Epidermal melanocyte (primary cell): ENCODE results near the gene RREB1.

Experiments
- DNase-seq: peaks from one replicate; pipeline ENCODE4 v3.0.0; 2011; ENCODE audit warnings: low spot score; ENCODE audit not compliant: insufficient read length

RREB1 gene

DNA sequence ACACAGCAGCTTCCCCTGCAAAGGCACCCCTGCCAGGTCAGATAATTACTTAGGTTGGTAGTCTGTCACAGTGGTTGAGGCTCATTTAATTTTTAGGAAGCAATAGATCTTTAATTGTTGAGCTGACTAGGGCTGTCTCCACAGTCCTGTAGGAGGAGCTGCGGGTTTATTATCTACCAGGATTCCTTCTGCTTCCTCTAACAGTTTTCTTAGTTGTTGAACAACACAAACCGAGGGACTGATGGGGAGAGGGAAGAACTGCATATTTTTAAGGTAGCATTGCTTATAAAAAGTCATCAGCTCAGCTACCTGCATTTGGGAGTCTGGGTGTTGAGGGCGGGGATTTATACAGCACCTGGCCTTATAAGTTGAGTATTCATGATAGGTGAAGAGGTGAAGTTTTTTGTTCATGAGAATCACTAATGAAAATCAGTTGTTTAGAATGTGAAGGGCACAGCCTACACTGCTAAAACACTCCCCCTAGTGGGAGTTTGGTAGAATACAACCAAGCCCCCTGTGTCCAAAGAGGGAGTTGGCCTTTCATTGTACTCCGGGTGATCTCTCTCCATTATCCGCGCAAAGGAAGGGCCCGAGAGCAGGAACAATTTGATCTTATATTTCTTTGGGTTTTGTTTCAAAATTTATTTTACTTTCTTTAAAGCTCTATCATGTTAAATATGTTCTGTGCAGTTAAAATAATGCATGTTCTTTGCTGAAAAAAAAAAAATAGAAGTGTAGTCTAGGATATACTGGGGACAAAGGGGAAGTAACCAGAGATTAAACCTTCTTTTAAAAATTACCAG, 135.6 kb downstream of the RREB1 start:
- DNase-seq, result peak; percentile 80

- DNase-seq, result no peak
Measured at GRCh38 chr6:7245668-7246393, 138.1 kb downstream of the RREB1 start.

DNA sequence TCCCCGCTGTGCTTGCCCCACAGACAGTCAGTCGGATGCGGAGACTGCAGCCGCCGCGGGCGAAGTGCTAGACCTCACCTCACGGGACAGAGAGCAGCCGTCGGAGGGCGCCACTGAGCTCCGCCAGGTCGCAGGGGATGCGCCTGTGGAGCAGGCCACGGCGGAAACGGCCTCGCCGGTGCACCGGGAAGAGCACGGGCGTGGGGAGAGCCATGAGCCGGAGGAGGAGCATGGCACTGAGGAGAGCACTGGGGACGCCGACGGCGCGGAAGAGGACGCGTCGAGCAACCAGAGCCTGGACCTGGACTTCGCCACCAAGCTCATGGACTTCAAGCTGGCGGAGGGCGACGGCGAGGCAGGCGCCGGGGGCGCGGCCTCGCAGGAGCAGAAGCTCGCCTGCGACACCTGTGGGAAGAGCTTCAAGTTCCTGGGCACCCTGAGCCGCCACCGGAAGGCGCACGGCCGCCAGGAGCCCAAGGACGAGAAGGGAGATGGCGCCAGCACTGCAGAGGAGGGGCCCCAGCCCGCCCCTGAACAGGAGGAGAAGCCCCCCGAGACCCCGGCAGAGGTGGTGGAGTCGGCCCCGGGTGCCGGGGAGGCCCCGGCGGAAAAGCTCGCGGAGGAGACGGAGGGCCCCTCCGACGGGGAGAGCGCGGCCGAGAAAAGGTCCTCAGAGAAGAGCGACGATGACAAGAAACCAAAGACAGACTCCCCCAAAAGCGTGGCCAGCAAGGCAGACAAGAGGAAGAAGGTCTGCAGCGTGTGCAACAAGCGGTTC, 138.8 kb downstream of the RREB1 start:
- no peak for DNase-seq

DNA sequence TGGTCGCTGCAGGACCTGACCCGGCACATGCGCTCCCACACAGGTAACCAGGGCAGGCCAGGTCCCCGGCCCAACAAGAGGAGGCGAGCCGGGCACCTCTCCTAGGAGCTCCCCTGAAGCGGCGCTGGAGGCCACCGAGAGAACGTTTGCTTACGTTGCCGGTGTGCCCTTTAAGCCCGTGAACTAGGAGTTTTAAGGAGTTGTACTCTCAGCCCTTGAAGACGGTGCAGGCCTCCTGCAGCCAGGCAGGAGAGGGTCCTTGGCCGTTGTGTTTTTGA, 139.4 kb downstream of the RREB1 start:
- DNase-seq, result no peak

GRCh38 chr6:7247828-7248227, 140.1 kb downstream of the RREB1 start:
- no peak for DNase-seq

DNA sequence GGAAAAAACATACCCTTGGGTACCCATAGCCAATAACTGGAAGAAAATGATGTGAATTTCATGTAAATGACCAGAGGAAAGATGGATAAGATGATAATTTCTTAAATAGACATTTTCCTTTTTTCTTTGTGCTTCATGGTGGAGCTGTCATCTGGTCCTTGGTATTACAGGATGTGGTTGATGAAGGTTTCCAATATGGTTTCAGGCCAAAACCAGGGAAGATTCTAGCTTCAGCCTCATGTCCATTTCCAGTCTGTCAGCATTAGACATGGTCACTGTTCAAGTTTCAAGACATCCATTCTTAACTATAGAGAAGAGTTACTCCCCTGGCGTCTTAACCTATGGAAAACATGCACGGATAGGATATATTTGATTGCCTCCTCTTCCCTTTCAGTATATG, 141.6 kb downstream of the RREB1 start:
- no peak for DNase-seq

DNA sequence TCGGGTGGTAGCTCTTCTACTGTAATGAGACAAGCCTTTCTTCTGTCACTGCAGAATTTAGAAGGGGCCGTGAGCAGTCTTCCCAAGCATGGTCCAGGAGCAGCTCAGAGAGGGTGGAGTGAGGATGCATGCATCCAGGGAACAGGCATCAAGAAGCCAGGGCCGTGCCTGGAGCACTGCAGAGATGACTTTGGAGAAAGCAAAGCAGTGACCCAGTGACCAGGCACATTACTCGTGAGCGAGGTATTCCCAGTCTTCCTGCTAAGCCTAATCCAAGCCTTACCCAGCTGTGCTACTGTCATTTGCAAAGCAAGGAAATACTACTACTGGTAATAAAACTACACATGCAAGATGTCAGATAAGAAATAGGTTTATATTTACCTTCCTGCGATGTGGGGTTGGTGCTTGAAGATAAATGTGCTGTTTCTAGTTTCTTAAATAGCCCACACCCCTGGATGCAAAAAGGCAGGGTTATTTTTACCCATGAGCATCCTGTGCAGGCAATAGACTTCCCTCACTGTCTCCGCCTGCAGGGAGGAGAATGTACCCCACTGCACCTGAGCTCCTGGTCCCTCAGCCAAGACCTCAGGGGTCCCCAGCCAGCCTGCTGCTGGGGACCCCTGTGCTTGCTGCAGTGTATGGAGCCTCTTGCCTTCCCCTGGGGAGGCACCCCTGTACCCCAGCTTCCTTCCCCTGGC, 142.3 kb downstream of the RREB1 start:
- no peak for DNase-seq

GRCh38 chr6:7250812-7251211, 143.1 kb downstream of the RREB1 start:
- no peak for DNase-seq

DNA sequence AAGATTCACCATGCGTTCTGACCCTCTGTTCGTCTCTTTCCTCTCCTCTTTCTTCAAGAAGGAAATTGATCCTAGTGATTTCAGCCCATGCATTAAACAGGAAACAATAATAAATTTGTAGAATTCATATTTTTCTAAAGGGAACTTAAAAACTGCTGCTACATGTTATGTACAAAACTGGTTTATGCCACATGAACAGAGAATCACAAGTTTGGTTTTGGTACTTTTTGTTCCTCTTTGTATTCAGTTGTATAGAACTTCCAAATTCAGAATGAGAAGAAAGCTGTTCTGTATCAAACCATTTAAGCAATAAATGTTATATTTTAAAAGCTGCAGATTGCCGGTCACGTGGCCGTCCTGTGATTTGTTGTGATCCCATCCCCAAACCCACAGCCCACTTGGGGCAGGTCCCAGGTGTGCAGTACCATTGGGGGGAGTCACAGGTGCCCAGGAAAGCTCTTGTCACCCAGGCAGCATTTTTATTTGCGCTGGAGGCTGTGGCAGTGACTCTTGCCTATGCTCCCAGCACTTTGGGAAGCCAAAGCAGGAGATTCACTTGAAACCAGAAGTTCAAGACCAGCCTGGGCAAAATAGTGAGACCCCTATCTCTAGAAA, 144.0 kb downstream of the RREB1 start:
- no peak for DNase-seq

DNA sequence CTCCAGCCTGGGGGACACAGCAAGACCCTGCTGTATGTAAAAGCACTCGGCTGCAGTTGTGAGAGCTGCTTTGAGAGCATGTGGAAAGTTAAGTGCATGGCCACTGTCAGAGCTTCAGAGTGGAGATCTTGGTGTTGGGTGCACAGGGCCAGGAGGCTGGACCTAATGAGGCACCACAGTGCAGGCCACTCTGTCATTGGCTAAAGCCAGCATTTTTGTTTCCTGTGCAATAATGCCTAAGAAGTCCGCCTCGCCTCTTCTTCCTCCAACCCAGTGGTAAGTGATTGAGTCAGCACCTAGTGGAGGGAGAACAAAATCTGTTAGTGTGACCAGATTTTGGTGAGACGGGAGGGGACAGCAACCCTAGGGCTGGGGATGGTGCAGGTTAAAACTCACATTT, 144.6 kb downstream of the RREB1 start:
- DNase-seq, result no peak

GRCh38 chr6:7254980-7255835, 147.4 kb downstream of the RREB1 start:
- DNase-seq, result no peak

DNA sequence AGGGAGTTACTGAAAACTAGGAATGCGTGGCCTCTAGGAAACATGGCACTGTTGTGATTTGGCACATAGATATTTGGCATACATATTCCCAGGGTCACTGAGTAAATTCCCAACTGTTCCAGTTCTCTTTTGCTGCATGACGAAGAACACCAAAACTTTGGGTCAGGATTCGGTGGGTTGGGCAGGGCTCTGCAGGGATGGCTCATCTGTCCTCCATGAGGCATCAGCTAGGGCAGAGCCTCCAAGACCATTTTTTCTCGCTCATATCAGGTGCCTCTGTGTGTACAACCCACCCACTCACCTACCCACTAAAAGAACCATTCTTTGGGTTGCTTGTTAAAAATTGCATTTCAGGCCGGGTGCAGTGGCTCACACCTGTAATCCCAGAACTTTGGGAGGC, 148.2 kb downstream of the RREB1 start:
- no peak for DNase-seq

GRCh38 chr6:7256785-7257184, 149.0 kb downstream of the RREB1 start:
- DNase-seq, result no peak

- no peak for DNase-seq
Measured at GRCh38 chr6:7257521-7258230, 149.9 kb downstream of the RREB1 start.

DNA sequence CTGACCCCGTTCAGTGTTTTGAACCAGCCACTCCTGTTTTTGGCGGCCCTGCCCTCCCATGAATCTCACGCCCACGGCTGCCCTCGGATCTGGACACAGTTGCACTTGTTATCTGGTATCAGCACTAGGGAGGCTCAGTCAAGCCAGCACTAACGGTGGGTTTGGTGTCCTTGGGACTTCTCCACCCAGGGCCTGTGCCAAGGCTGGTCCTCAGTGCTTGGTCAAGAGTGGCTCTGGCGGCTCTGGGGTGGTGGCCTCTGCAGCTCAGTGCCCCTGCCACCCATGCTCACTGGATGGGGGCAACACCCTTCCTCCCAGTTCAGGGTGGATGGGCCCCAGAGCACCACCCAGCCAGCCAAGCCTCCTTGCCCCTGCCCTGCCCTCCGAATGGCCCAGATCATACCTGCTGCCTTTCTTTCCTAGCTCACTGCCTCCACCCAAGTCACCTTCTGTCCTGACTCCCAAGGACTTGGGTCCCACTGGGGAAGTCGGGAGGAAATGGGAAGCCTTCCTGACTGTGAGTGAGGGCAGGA, 150.5 kb downstream of the RREB1 start:
- DNase-seq, result no peak

- DNase-seq, result no peak
Measured at GRCh38 chr6:7260291-7261031, 152.7 kb downstream of the RREB1 start.

DNA sequence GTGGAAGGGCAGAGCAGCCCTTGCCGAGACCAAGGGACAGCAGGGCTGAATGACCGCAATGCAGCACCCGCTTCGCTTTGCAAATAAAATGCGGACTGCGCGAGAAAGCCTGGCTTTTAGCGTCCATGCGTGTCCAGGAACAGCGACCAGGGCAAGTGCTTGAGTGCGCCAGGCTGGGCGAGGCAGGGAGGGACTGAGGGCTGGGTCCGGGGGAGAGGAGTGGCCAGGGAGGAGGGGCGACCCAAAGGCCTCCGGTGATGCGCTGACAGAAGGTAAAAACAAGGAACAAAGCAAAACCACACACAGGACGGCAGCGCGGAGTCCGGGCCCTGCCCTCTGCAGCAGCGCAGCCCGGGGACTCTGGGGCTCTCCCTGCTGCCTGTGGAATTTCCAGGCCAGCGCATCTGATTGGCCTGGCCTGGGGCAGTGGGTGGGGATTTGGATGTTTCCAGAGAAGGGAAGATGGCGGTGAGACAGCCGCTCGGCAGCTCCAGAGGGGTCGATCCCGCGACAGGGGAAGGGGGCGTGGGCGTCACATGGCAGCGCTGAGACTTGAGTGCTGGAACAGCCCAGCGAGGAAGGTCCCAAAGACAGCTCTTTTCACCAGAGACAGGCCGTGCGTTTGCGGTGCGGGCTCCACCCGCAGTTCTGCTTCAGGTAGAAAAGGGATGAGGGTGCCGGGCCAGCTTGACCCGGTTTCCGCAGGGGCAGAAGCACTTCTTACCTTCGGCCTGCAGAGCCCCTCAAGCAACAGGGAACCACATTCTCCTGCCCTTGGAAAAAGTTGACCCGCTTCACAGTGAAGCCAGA, 153.5 kb downstream of the RREB1 start:
- DNase-seq, result peak; percentile 98
